Fibroblast of pulmonary artery (primary cell): Measurements from ENCODE around the gene MCEMP1.

ENCODE experiments used
- DNase-seq: peaks from one replicate; pipeline ENCODE4 v3.0.0-alpha.2; 2010; ENCODE audit warnings: low read depth
- H3K4me3 ChIP-seq: replicated peaks from 2 replicates; pipeline ENCODE4 v1.5.1; 2011; ENCODE audit warnings: low read depth, mild to moderate bottlenecking, control low read depth, low read length, moderate library complexity
- CTCF ChIP-seq: IDR thresholded peaks from 2 replicates; pipeline ENCODE4 v1.5.1; 2011; ENCODE audit warnings: mild to moderate bottlenecking, control low read depth, low read length, inconsistent platforms; ENCODE audit errors: missing control alignments

The MCEMP1 gene

DNA sequence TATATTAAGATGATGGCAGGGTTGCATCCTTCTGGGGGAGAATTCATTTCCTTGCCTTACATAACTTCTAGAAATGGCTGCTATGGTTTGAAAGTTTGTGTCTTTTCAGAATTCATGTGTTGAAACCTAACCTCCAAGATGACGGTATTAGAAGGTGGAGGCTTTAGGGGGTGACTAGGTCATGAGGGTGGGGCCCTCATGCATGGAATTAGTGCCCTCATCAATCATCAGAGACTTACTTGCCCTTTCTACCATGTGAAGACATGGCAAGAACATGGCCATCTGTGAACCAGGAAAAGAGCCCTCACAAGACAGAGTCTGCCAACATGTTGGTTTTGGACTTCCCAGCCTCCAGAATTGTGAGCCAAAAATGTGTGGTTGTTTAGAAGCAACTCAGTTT is 39.9 kb downstream of the MCEMP1 start:
- DNase-seq = no peak
- no peak for TF ChIP-seq CTCF
- H3K4me3 ChIP-seq = no peak overlapping the region

DNA sequence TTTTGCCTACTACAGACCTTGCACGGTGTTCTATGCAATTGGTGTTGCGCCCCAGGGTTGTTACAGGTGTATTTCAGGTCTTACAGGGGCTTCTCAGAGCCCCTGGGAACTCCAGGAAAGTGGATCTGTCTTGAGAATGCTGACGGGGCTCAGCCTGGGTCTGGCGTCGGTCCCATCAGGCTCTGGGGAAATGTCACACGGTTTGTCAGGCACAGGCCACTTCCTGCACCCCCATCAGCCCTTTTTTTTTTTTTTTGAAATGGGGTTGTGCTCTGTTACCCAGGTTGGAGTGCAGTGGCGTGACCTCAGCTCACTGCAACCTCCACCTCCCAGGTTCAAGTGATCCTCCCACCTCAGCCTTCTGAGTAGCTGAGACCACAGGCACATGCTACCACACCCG is 41.8 kb downstream of the MCEMP1 start:
- no peak overlapping the region for H3K4me3 ChIP-seq
- DNase-seq = no peak
- TF ChIP-seq CTCF = no peak

GRCh38 chr19:7720351-7720750 is 43.5 kb downstream of the MCEMP1 start:
- H3K4me3 ChIP-seq = no peak overlapping the region
- no peak for DNase-seq
- TF ChIP-seq CTCF = no peak

GRCh38 chr19:7722231-7722651 is 45.4 kb downstream of the MCEMP1 start:
- DNase-seq = no peak
- H3K4me3 ChIP-seq = no peak overlapping the region
- TF ChIP-seq CTCF = no peak

GRCh38 chr19:7725791-7726190 is 48.9 kb downstream of the MCEMP1 start:
- no peak for DNase-seq
- H3K4me3 ChIP-seq = no peak overlapping the region
- no peak for TF ChIP-seq CTCF

- H3K4me3 ChIP-seq = no peak overlapping the region
- TF ChIP-seq CTCF = no peak
- no peak for DNase-seq
Observed at GRCh38 chr19:7729211-7729610, 52.3 kb downstream of the MCEMP1 start.
